GM12892 (cell line): ENCODE measurements around the gene AVL9.

Source experiments
- POLR2A ChIP-seq: IDR thresholded peaks from 2 replicates; pipeline ENCODE4 v1.6.1; 2011; ENCODE audit warnings: low read depth, low read length, control low read depth
- POLR2AphosphoS5 ChIP-seq: IDR thresholded peaks from 2 replicates; pipeline ENCODE4 v1.6.1; 2011; ENCODE audit warnings: low read depth, low read length, control low read depth
- TAF1 ChIP-seq: IDR thresholded peaks from 2 replicates; pipeline ENCODE4 v1.6.1; 2011; ENCODE audit warnings: low read depth, mild to moderate bottlenecking, control low read depth, low read length, borderline replicate concordance

DNA sequence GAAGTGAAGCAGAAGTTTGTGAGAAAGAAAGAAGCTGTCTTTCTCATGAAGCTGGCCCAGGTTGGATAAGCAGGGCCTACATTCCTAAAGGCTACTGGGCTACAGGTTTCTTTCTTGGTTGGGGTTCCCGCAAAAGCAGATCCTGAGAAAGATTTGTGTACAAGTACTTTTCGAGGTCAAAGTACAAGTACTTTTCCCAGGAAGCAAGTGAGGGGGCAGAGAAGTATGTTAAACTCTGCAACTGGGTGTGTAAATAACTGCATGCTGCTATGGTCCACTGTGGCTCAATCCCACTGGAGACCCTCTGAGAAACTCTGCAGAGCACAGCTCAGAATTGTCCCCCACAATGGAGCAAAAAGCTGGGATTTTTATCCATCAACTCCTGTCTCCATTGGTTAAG is 33.8 kb upstream of the AVL9 start:
- TF ChIP-seq POLR2A (no peak), TAF1 (no peak), POLR2AphosphoS5 (no peak)
